Fibroblast of lung (primary cell): ENCODE measurements around the gene FGD2.

Source experiments
- CTCF ChIP-seq, 2 donors: IDR thresholded peaks in 1 of 2; conservative IDR thresholded peaks in 1 of 2; 1 replicate in 1 of 2; 2 replicates in 1 of 2; pipeline ENCODE4 v1.5.1; 2011 to 2012; ENCODE audit warnings: low read length in 2 of 2, control low read depth in 1 of 2, inconsistent platforms in 1 of 2, low read depth in 1 of 2, mild to moderate bottlenecking in 1 of 2
- EZH2 ChIP-seq: IDR thresholded peaks from 2 replicates; pipeline ENCODE4 v1.5.1; 2012; ENCODE audit warnings: low read length, control low read depth, mild to moderate bottlenecking; ENCODE audit errors: missing control alignments

GRCh38 chr6:37017606-37018197, 12.2 kb downstream of the FGD2 start:
- TF ChIP-seq CTCF (conservative IDR thresholded peaks at IDR 0.05 in 1 of 2, IDR thresholded peaks at IDR 0.05 in 1 of 2; ENCODE audit: low read depth in 1 of 2, low read length in 2 of 2) = no peak
- no peak for TF ChIP-seq EZH2
